GM12891 (cell line): ENCODE data around the gene DERL2.

Experiments
- PAX5 ChIP-seq: IDR thresholded peaks from 2 replicates; pipeline ENCODE4 v1.6.1; 2011; ENCODE audit warnings: low read length, moderate library complexity, mild to moderate bottlenecking; ENCODE audit not compliant: insufficient read depth, severe bottlenecking
- POLR2A ChIP-seq: IDR thresholded peaks from 2 replicates; pipeline ENCODE4 v1.6.1; 2011; ENCODE audit warnings: low read depth, low read length, control low read depth
- POLR2AphosphoS5 ChIP-seq: IDR thresholded peaks from 2 replicates; pipeline ENCODE4 v1.6.1; 2011; ENCODE audit warnings: low read depth, low read length, control low read depth

GRCh38 chr17:5430413-5430999 is 55.5 kb downstream of the DERL2 start:
- TF ChIP-seq POLR2AphosphoS5 = no peak
- no peak for TF ChIP-seq PAX5
- no peak for TF ChIP-seq POLR2A
